CD4-positive, alpha-beta T cell treated with Interleukin-17A for 4 hours (primary cell): ENCODE results near the gene TXNIP.

Source experiments
- DNase-seq: peaks from one replicate; pipeline ENCODE4 v3.0.0-alpha.2; 2020; ENCODE audit warnings: mixed read lengths

TXNIP gene

GRCh38 chr1:145963265-145964019 is 32.9 kb downstream of the TXNIP start:
- no peak for DNase-seq

- peak; percentile 67 for DNase-seq
Measured at GRCh38 chr1:145962157-145963102, 33.9 kb downstream of the TXNIP start.

- peak; percentile 63 for DNase-seq
Measured at GRCh38 chr1:145961425-145962156, 34.8 kb downstream of the TXNIP start.

GRCh38 chr1:145961109-145961424 is 35.3 kb downstream of the TXNIP start:
- DNase-seq = peak; percentile 21

- peak; percentile 67 for DNase-seq
Measured at GRCh38 chr1:145960468-145961108, 35.8 kb downstream of the TXNIP start.

GRCh38 chr1:145959957-145960467 is 36.4 kb downstream of the TXNIP start:
- no peak for DNase-seq

GRCh38 chr1:145959333-145959732 is 37.0 kb downstream of the TXNIP start:
- DNase-seq = no peak

GRCh38 chr1:145958734-145959133 is 37.6 kb downstream of the TXNIP start:
- DNase-seq = no peak

GRCh38 chr1:145957443-145958319 is 38.7 kb downstream of the TXNIP start, which contains the start of gene LIX1L:
Gene LIX1L, minus strand, starts transcription at chr1:145958017. Its CDS starts 90 bp downstream, at chr1:145957927.
- DNase-seq = peak; percentile 97

GRCh38 chr1:145956781-145957442 is 39.5 kb downstream of the TXNIP start:
- peak; percentile 17 for DNase-seq

GRCh38 chr1:145956361-145956760 is 40.0 kb downstream of the TXNIP start:
- DNase-seq = no peak

GRCh38 chr1:145955436-145955835 is 40.9 kb downstream of the TXNIP start:
- no peak for DNase-seq

GRCh38 chr1:145953861-145954260 is 42.5 kb downstream of the TXNIP start:
- no peak for DNase-seq

GRCh38 chr1:145952903-145953302 is 43.5 kb downstream of the TXNIP start:
- DNase-seq = no peak

- no peak for DNase-seq
Measured at GRCh38 chr1:145951526-145951925, 44.9 kb downstream of the TXNIP start.

GRCh38 chr1:145949219-145949618 is 47.2 kb downstream of the TXNIP start:
- DNase-seq = no peak

GRCh38 chr1:145947551-145947950 is 48.8 kb downstream of the TXNIP start:
- no peak for DNase-seq

- no peak for DNase-seq
Measured at GRCh38 chr1:145946477-145946986, 49.8 kb downstream of the TXNIP start.

- DNase-seq = no peak
Measured at GRCh38 chr1:145944532-145944931, 51.8 kb downstream of the TXNIP start.

- DNase-seq = no peak
Measured at GRCh38 chr1:145942871-145943270, 53.5 kb downstream of the TXNIP start.
